Lower lobe of right lung (tissue), 2 donors: ENCODE results near the gene FAM236D. TPM values are rescaled to one million over a fixed set of nuclear protein-coding genes. Genes with fewer than 3 reads are reported as not detected.
"Not testable (repeated sequence)": the region's sequence is repeated elsewhere in the genome, so short reads cannot be mapped to it uniquely, and the experiment has no call there.

ENCODE experiments used
- ATAC-seq, 2 donors: fragments of 200-7000 bp; cut with Tn5 transposase; one replicate each; pipeline ENCODE4 v1.9.1; 2020 to 2022; ENCODE audit warnings: mild to moderate bottlenecking in 2 of 2, moderate library complexity in 2 of 2
- DNase-seq: peaks from one replicate; pipeline ENCODE4 v3.0.0-alpha.2; 2020
- H3K27ac ChIP-seq: fragments of 200-600 bp; one replicate; pipeline ENCODE4 v1.8.0; 2022
- H3K27me3 ChIP-seq: fragments of 200-600 bp; one replicate; pipeline ENCODE4 v1.8.0; 2022; ENCODE audit warnings: low read depth
- H3K36me3 ChIP-seq: fragments of 200-600 bp; one replicate; pipeline ENCODE4 v1.8.0; 2022; ENCODE audit warnings: mild to moderate bottlenecking
- H3K4me1 ChIP-seq: fragments of 200-600 bp; one replicate; pipeline ENCODE4 v1.8.0; 2022
- H3K4me3 ChIP-seq: fragments of 200-600 bp; one replicate; pipeline ENCODE4 v1.8.0; 2022; ENCODE audit warnings: mild to moderate bottlenecking
- H3K9me3 ChIP-seq: fragments of 200-600 bp; one replicate; pipeline ENCODE4 v1.8.0; 2022
- intact Hi-C: fragments of 100-400 bp; cut with DNase I; formaldehyde crosslinking; loops from one replicate; pipeline ENCODE4 v1.11.0; 2022
- long read RNA-seq: library from polyadenylated mRNA; unstranded; transcript quantifications from one replicate; pipeline ENCODE4 v2.0.0, GENCODE V29; 2021
- total RNA-seq: library from RNA; stranded (reverse); fragmentation: NEBNext Ultra II Directional; extraction: Animal tissue kit (Norgen Biotek cat#: 25700); gene quantifications from one replicate; pipeline ENCODE4 v1.2.1, GENCODE V29; 2021
- donor health status: DM: no; HTN: yes; CAD: no; lungs with severe emphysema.

FAM236D gene
- total RNA-seq, result not detected
- long read RNA-seq, result 0 reads

- intact Hi-C loops, H3K9me3 ChIP-seq, H3K27me3 ChIP-seq, H3K4me1 ChIP-seq, H3K36me3 ChIP-seq, DNase-seq, ATAC-seq, H3K27ac ChIP-seq, H3K4me3 ChIP-seq: not testable (repeated sequence)
Observed at GRCh38 chrX:72808110-72808509, at the start of gene FAM236D. Gene FAM236D, minus strand, starts transcription at chrX:72808210. Its CDS starts 100 bp downstream, at chrX:72808110.

GRCh38 chrX:72837532-72837931 is 29.5 kb upstream of the FAM236D start:
- intact Hi-C loops, H3K27me3 ChIP-seq, H3K4me3 ChIP-seq, H3K4me1 ChIP-seq, H3K27ac ChIP-seq, H3K36me3 ChIP-seq, ATAC-seq, DNase-seq, H3K9me3 ChIP-seq: not testable (repeated sequence)

- ATAC-seq, H3K36me3 ChIP-seq, H3K9me3 ChIP-seq, H3K27ac ChIP-seq, DNase-seq, H3K27me3 ChIP-seq, intact Hi-C loops, H3K4me1 ChIP-seq, H3K4me3 ChIP-seq: not testable (repeated sequence)
Observed at GRCh38 chrX:72830701-72831100, 22.7 kb upstream of the FAM236D start.

GRCh38 chrX:72790390-72790789 is 17.6 kb downstream of the FAM236D start:
- DNase-seq, H3K36me3 ChIP-seq, H3K4me3 ChIP-seq, H3K4me1 ChIP-seq, H3K27ac ChIP-seq, H3K9me3 ChIP-seq, intact Hi-C loops, H3K27me3 ChIP-seq: not testable (repeated sequence)
- ATAC-seq, result peak in 1 of 2 donors; percentile 25

- intact Hi-C loops, H3K4me1 ChIP-seq, H3K4me3 ChIP-seq, ATAC-seq, H3K36me3 ChIP-seq, H3K9me3 ChIP-seq, H3K27me3 ChIP-seq, DNase-seq, H3K27ac ChIP-seq: not testable (repeated sequence)
Observed at GRCh38 chrX:72788142-72788541, 19.9 kb downstream of the FAM236D start.

- H3K4me3 ChIP-seq, H3K9me3 ChIP-seq, DNase-seq, H3K4me1 ChIP-seq, H3K36me3 ChIP-seq, intact Hi-C loops, H3K27ac ChIP-seq, H3K27me3 ChIP-seq: not testable (repeated sequence)
- peak in 1 of 2 donors; percentile 67 for ATAC-seq
Observed at GRCh38 chrX:72783964-72784363, 24.0 kb downstream of the FAM236D start.

- H3K27ac ChIP-seq, H3K4me3 ChIP-seq, H3K9me3 ChIP-seq, intact Hi-C loops, DNase-seq, H3K27me3 ChIP-seq, H3K4me1 ChIP-seq, H3K36me3 ChIP-seq: not testable (repeated sequence)
- peak; percentile 58 to 77 for ATAC-seq
Observed at GRCh38 chrX:72783365-72783936, 24.6 kb downstream of the FAM236D start.

- H3K4me1 ChIP-seq, H3K27me3 ChIP-seq, DNase-seq, H3K36me3 ChIP-seq, H3K27ac ChIP-seq, H3K4me3 ChIP-seq, ATAC-seq, intact Hi-C loops, H3K9me3 ChIP-seq: not testable (repeated sequence)
Observed at GRCh38 chrX:72782560-72782959, 25.4 kb downstream of the FAM236D start, which contains the start of gene FAM236B. Gene FAM236B, minus strand, starts transcription at chrX:72782660. Its CDS starts 100 bp downstream, at chrX:72782560.

GRCh38 chrX:72778146-72778545 is 29.9 kb downstream of the FAM236D start:
- ATAC-seq, H3K4me1 ChIP-seq, H3K36me3 ChIP-seq, H3K27me3 ChIP-seq, intact Hi-C loops, H3K4me3 ChIP-seq, H3K9me3 ChIP-seq, DNase-seq, H3K27ac ChIP-seq: not testable (repeated sequence)

- intact Hi-C loops, H3K4me3 ChIP-seq, H3K36me3 ChIP-seq, H3K9me3 ChIP-seq, H3K4me1 ChIP-seq, DNase-seq, H3K27me3 ChIP-seq, H3K27ac ChIP-seq: not testable (repeated sequence)
- peak; percentile 73 to 76 for ATAC-seq
Observed at GRCh38 chrX:72777467-72777790, 30.6 kb downstream of the FAM236D start.

- not testable (repeated sequence) for H3K36me3 ChIP-seq
Observed at GRCh38 chrX:72776653-72777466, 31.1 kb downstream of the FAM236D start, which contains the start of gene DMRTC1B. Gene DMRTC1B, plus strand, starts transcription at chrX:72776890. Its CDS starts 68,246 bp downstream, at chrX:72845136.

GRCh38 chrX:72760454-72760853 is 47.6 kb downstream of the FAM236D start:
- ATAC-seq, DNase-seq, intact Hi-C loops: not testable (repeated sequence)

More at GRCh38 chrX:72776653-72777466, 31.1 kb downstream of the FAM236D start, which contains the start of gene DMRTC1B:
- H3K9me3 ChIP-seq, H3K27me3 ChIP-seq, H3K27ac ChIP-seq, intact Hi-C loops, DNase-seq, H3K4me3 ChIP-seq, H3K4me1 ChIP-seq: not testable (repeated sequence)
- peak; percentile 91 to 93 for ATAC-seq

More at GRCh38 chrX:72760454-72760853, 47.6 kb downstream of the FAM236D start:
- H3K27me3 ChIP-seq, H3K4me3 ChIP-seq, H3K4me1 ChIP-seq, H3K27ac ChIP-seq, H3K36me3 ChIP-seq, H3K9me3 ChIP-seq: not testable (repeated sequence)
